Astrocyte (in vitro differentiated cells and primary cell): ENCODE measurements around the gene TAPBPL.

Experiments
- EZH2 ChIP-seq: IDR thresholded peaks from 2 replicates; pipeline ENCODE4 v1.6.1; 2012; ENCODE audit warnings: mild to moderate bottlenecking, low read length, inconsistent platforms; ENCODE audit not compliant: insufficient read depth
- TF ChIP-seq, protein P1 (sequence below): IDR thresholded peaks from 2 replicates; pipeline ENCODE4 v1.5.1; 2011; ENCODE audit warnings: low read depth, mild to moderate bottlenecking, inconsistent platforms, low read length, moderate library complexity; ENCODE audit not compliant: insufficient read depth

DNA sequence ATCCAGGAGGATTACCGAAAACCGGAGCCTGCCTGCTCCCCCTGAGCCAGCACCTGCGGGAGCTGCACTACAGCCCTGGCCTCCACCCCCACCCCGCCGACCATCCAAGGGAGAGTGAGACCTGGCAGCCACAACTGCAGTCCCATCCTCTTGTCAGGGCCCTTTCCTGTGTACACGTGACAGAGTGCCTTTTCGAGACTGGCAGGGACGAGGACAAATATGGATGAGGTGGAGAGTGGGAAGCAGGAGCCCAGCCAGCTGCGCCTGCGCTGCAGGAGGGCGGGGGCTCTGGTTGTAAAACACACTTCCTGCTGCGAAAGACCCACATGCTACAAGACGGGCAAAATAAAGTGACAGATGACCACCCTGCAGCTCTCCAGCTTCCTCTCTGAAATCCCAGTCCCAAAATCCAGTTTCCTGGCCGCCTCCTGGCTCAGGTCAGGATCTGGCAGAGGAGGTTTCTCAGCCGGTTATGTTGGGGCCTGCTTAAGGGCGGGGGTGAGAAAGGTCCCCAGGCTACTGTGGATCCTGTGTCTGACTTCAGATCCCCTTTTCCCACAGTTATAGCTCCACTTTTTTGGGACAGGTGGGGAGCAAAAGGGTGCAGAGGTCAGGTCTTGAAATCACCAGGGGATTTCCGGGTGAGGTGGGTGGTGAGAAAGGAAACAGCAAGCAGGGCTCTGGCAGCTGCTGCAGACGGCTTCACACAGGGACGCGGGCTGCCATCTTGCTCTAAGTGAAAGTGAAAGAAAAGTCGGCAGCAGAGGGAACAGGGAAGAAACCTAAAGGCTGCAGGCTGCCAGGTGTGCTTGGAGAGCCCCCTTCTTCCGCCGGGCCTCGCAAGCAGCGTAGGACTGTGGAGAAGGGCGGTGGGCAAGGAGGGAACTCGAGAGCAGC, at the start of gene TAPBPL:
- TF ChIP-seq, protein P1, sequence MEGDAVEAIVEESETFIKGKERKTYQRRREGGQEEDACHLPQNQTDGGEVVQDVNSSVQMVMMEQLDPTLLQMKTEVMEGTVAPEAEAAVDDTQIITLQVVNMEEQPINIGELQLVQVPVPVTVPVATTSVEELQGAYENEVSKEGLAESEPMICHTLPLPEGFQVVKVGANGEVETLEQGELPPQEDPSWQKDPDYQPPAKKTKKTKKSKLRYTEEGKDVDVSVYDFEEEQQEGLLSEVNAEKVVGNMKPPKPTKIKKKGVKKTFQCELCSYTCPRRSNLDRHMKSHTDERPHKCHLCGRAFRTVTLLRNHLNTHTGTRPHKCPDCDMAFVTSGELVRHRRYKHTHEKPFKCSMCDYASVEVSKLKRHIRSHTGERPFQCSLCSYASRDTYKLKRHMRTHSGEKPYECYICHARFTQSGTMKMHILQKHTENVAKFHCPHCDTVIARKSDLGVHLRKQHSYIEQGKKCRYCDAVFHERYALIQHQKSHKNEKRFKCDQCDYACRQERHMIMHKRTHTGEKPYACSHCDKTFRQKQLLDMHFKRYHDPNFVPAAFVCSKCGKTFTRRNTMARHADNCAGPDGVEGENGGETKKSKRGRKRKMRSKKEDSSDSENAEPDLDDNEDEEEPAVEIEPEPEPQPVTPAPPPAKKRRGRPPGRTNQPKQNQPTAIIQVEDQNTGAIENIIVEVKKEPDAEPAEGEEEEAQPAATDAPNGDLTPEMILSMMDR: no peak
- TF ChIP-seq EZH2: no peak
